Activated CD8-positive, alpha-beta memory T cell treated with anti-CD3 and anti-CD28 coated beads for 24 hours (primary cell): ENCODE results near the gene BNIP3.
A peak's percentile ranks its signal among the peaks of the same experiment; 100 is the strongest.
"Not testable (repeated sequence)": the region's sequence is repeated elsewhere in the genome, so short reads cannot be mapped to it uniquely, and the experiment has no call there.

Source experiments
- DNase-seq: peaks from one replicate; pipeline ENCODE4 v3.0.0-alpha.2; 2020

Gene BNIP3

DNA sequence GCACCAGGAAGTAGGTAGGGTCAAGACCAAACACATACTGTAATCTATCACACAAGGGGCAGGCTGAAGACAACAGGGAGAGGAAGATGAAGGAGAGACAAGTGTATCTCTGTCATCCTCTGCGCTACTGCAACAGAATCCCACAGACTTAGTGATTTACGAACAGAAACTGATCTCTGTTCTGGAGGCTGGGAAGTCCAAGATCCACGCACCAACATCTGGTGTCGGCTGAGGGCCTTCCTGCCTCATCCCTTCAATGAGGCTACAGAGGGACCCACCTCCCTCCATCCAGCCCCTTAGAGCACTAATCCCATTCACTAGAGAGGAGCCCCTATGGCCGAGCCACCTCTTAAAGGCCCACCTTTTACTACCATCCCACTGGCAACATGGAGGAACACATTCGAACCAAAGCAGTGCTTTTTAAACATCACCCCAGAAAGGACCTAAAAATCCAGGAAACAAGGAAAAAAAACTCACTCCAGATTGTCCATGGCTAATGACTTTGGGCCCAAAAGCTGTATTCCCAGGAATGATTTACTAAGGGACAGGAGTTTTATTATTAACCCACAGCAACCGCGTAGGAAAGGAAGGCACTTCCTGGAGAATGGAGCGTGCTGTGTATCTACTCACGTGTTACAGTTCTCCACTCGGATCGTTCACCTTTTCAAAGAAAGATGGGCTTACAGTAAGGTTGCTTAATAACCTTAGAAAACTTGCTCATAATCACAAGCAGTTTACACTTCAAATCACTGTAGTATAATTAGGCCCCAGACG is 4.2 kb downstream of the BNIP3 start:
- DNase-seq, result no peak

DNA sequence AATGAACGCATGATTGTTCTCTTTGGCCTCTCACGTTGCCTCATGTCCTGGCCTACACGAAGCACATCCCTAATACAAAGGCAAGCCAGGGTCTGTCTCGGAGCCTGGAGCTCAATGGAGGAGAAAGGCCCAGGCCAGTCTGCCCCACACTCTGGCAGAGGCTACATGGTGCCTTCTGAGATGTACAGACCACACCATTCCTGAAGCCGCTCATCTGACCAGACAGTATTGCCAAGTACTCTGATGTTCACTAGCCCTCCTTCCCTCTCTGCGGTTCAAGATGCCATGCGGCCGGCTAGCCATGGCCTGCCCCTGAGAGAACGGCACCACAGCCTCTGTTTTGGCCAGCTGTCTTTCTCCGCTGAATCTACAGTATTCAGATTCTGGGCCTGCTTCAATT is 5.9 kb downstream of the BNIP3 start:
- no peak for DNase-seq

DNA sequence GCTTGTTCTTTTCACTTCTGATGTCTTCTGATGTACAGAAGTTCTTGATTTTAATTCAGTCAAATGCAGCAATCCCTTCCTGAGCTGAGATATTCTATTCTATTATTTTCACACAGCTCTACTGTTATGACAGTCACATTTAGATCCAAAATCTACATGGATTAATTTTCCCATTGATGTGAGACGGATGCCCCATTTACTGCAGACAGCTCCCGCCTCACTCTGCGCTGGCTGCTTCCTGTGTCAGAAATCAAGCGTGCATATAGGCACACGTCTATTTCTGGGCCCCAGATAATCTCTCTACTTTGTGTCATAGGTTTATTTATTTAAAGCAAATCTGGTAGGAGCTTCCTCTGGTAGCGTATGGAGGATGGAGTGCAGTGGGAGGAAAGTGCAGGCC is 6.7 kb downstream of the BNIP3 start:
- DNase-seq, result no peak

- DNase-seq, result no peak
Observed at GRCh38 chr10:131974034-131974817, 7.5 kb downstream of the BNIP3 start.

DNA sequence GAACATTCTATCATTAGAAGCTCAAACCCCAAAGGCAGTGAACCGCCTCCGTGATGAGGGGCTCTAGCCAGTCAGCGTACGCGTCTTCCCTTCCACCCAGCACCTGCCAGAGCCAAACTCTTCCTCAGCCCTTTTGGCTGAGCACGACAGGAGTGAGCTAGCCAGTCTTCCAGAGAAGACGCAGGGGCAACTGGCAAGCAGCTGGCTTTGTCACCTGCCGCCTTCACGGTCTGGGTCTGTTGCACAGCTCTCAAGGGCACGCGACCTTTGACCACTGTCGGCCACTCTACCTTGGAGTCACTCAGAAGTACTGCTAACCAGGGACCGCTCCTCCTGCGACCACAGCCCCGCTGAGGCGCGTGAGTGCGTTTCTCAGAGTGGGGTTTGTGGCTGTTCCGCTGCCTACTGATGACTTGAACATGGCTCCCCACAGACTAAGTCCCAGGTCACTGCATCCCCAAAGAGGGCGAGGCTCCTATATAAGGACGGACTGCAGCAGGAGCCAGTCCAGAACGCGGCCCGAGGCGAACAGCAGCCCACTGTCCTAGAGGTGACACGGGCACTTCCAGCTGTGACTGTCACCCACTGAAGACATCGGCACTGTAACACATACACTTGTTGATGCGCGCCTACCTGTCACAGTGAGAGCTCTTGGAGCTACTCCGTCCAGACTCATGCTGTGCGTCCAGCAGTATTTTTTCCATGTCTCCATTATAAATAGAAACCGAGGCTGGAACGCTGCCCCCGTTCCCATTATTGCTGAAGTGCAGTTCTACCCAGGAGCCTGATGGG is 8.4 kb downstream of the BNIP3 start:
- DNase-seq, result peak; percentile 68

DNA sequence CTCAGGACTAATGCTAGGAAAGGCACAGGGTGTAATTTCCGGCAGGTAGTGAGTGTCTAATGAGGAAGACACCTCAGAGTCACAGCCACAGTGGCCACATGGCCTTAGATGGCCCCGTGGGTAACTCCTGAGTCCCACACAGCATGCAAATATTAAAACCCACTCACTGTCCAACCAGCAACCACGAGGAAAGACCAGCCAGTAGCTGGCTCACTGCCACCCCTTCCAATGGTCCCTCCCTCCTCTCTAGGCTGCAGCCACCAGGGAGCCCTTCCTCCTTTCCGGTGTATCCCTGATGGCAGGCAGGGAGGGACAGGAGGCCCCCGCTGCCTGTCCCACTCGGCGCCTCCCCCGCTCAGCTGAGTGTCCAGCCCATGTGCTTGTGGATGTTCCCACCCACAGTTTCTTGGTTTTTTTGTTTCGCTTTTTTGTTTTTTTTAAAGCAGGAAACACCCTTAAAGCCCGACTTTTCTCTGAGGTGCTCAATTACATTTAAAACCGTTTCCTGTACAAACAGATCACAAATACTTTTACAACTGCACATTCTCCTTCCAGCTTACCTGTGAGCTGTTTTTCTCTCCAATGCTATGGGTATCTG is 9.2 kb downstream of the BNIP3 start:
- peak; percentile 69 for DNase-seq

DNA sequence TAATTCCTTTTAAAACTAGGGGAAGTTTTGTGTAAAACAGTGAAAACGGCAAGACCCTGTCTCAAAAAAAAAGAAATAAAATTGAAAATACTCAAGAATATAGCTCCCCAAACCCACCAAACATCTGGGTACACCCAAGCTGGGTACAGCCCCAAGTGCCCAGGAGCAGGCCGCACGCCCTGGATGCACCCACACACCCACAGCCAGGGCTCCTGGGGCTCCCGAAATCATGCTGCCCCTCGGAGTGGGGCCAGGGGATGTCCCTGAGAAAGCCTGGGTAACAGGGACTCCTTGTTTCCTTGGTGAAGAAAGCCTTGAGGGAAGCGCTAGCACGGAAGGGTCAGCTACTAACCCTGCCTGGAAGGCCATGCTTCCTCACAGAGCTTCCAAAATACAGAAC is 10.1 kb downstream of the BNIP3 start:
- no peak for DNase-seq

GRCh38 chr10:131970946-131971345 is 10.8 kb downstream of the BNIP3 start:
- no peak for DNase-seq

DNA sequence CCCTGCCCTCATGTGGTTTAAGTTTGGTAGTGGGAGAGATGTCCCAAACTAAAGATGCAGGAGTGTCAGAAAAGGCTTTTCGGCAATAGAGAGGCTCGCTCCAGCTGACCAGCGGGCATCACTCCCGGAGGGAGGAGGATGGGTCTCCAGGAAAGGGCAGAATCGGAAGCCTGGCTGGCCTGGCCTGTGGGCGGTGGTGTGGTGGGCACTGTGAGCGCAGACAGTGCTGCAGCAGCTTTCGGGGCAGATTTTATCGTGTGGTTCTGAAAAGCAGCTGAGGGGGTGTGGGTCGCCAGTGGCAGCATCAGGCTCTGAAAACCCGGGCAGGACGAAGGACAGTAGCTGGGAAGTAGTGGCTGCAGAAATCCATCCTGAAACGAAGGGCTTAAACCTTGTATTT is 12.8 kb downstream of the BNIP3 start:
- no peak for DNase-seq

GRCh38 chr10:131964298-131964697 is 17.4 kb downstream of the BNIP3 start:
- DNase-seq, result no peak

- no peak for DNase-seq
Observed at GRCh38 chr10:131963811-131964210, 17.9 kb downstream of the BNIP3 start.

- DNase-seq, result no peak
Observed at GRCh38 chr10:131963350-131963749, 18.4 kb downstream of the BNIP3 start.

- no peak for DNase-seq
Observed at GRCh38 chr10:131961777-131962662, 19.7 kb downstream of the BNIP3 start.

DNA sequence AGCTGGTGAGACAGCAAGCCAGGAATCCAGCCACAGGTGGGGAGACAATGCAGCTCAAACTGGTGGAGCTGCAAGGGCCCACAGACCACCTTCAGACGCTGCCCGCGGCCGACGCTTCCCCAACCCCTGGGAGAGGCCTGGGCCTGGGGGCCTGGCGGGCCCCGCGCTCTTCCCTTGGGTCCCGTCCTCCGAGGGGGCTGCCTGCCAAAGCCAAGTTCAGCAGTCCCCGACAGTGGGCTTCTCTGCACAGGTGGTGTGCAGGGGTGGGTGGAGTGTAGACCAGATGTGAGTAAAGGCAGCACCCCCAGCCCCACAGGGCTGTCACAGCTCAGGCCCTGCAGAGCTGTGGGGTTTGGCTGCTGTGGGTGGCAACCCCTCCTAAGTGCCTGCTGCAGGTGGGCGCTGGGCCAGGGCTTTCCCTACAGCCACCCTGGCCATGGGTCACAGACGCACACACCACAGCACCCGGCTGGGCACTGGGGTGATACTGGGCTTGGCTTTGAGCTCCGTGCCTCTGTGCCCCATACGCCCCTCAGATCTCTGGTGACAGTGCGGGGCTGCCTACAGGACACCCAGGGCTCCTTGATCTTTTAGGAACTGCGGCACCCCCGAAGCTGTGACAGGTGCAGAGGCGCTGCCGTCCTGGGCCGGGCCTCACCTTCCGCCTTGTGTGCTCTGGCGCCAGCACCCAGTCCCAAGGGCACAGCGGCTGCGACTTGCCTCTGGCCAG is 20.5 kb downstream of the BNIP3 start:
- no peak for DNase-seq

- no peak for DNase-seq
Observed at GRCh38 chr10:131960631-131961046, 21.1 kb downstream of the BNIP3 start.

- no peak for DNase-seq
Observed at GRCh38 chr10:131959841-131960240, 21.9 kb downstream of the BNIP3 start.

GRCh38 chr10:131955591-131956340 is 26.0 kb downstream of the BNIP3 start:
- no peak for DNase-seq

DNA sequence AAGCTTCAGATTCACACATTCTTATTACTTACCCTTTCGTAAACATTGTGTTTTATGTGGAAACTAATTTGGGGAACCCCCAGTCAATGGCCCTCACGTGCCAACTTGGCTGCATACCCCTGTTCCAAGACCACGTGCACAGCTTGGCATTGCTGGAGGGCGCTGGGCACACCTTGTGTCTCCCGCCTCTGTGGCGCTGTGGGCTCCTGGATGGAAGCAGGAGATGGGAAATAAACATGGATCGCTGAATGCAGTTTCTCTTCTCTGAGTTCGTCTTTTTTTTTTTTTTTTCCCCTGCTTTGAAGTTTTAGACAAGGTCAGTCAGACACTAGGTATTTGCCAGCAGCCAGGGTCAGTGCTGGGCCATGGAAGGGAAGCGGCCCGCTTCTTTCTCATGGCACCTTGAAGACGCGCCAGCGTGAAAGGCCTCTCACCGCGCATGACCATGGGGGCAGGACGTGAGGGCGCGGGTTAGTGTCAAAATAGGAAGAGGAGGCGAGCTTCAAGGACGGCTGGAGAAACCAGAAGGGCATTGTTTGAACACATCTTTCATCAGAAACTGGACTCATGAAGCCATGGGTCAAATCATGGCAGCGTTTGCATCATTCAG is 27.3 kb downstream of the BNIP3 start:
- no peak for DNase-seq

DNA sequence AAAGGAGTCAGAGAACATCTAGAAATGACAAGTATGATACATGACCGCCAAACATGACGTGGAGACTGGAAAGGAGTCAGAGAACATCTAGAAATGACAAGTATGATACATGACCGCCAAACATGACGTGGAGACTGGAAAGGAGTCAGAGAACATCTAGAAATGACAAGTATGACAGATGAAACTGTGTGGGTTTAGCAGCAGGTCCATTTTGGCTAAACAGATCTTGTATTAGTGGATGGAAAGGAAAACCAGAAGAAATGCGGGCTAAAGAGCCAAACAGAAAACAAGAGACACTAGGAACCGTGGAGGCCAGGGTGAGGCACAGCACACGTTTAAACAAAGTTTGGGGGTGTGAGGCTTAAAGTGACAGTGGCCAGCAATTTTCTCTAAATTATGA is 31.8 kb downstream of the BNIP3 start:
- DNase-seq, result not testable (repeated sequence)
